H1 (cell line): ENCODE data around the gene KRT80. TPM values are rescaled to one million over a fixed set of nuclear protein-coding genes. Genes with fewer than 3 reads are reported as not detected.

ENCODE experiments used
- CTCF ChIA-PET: fragments of 300-600 bp; sonication (Branson Sonifier 250); formaldehyde crosslinking; loops from one replicate; lab custom pipeline; 2021; ENCODE audit not compliant: partially characterized antibody; lab: Charles Lee
- POLR2A ChIA-PET: fragments of 300-600 bp; sonication (Branson Sonifier 250); formaldehyde crosslinking; loops from one replicate; lab custom pipeline; 2021; ENCODE audit warnings: inconsistent platforms; ENCODE audit not compliant: partially characterized antibody; lab: Charles Lee
- DNase-seq, 2 experiments: peaks; one replicate each; pipeline versions ENCODE4 v3.0.0 to v3.0.0-alpha.2; 2010 to 2022; ENCODE audit warnings: low spot score in 2 of 2, low read depth in 1 of 2, mixed read lengths in 1 of 2
- FAIRE-seq: peaks from 2 replicates; lab custom pipeline; 2011; peaks lifted over from hg19 to GRCh38; lab: Jason Lieb, UNC
- H2AFZ ChIP-seq: 2 replicates; pipeline ENCODE4 v1.8.1; 2012; ENCODE audit warnings: low read length, inconsistent platforms
- H2AK5ac ChIP-seq: 2 replicates; pipeline ENCODE4 v1.6.1; 2013; ENCODE audit warnings: low read depth, low read length
- H2BK120ac ChIP-seq: replicated peaks from 2 replicates; pipeline ENCODE3; 2013; ENCODE audit warnings: low read depth, low read length, inconsistent platforms
- H2BK12ac ChIP-seq: 2 replicates; pipeline ENCODE4 v1.6.1; 2013; ENCODE audit warnings: low read depth, low read length
- H2BK15ac ChIP-seq: 2 replicates; pipeline ENCODE4 v1.6.1; 2013; ENCODE audit warnings: low read length
- H2BK20ac ChIP-seq: 2 replicates; pipeline ENCODE4 v1.6.1; 2013; ENCODE audit warnings: low read length
- H2BK5ac ChIP-seq: 2 replicates; pipeline ENCODE4 v1.6.1; 2013; ENCODE audit warnings: low read depth, low read length
- H3K14ac ChIP-seq: 2 replicates; pipeline ENCODE4 v1.6.1; 2013; ENCODE audit warnings: inconsistent platforms; ENCODE audit not compliant: insufficient read length
- H3K18ac ChIP-seq: 2 replicates; pipeline ENCODE4 v1.6.1; 2013; ENCODE audit warnings: low read length; ENCODE audit errors: extremely low read depth
- H3K23ac ChIP-seq: 2 replicates; pipeline ENCODE4 v1.6.1; 2013; ENCODE audit warnings: inconsistent platforms; ENCODE audit not compliant: insufficient read length
- H3K23me2 ChIP-seq: 2 replicates; pipeline ENCODE4 v1.6.1; 2013; ENCODE audit warnings: low read depth, low read length
- H3K27ac ChIP-seq: 2 replicates; pipeline ENCODE4 v1.6.1; 2011; ENCODE audit warnings: low read depth, low read length, inconsistent platforms
- H3K27me3 ChIP-seq, 4 experiments: replicated peaks in 1 of 4; 1 replicate in 1 of 4; 2 replicates in 3 of 4; pipeline versions ENCODE4 v1.6.1 to v1.8.1; 2011 to 2013; ENCODE audit warnings: low read length in 3 of 4, mild to moderate bottlenecking in 3 of 4, inconsistent platforms in 2 of 4, mixed read lengths in 2 of 4, moderate library complexity in 1 of 4; ENCODE audit not compliant: control insufficient read depth in 3 of 4, insufficient read depth in 3 of 4; ENCODE audit errors: extremely low read depth in 1 of 4
- H3K36me3 ChIP-seq, 4 experiments: 2 replicates each; pipeline versions ENCODE4 v1.6.1 to v1.8.1; 2011 to 2013; ENCODE audit warnings: mild to moderate bottlenecking in 4 of 4, low read length in 3 of 4, moderate library complexity in 2 of 4, control low read depth in 1 of 4, inconsistent platforms in 1 of 4; ENCODE audit not compliant: insufficient read depth in 4 of 4, control insufficient read depth in 2 of 4
- H3K4ac ChIP-seq: replicated peaks from 2 replicates; pipeline ENCODE3; 2013; ENCODE audit warnings: low read length, low read depth, mixed read lengths, inconsistent platforms; ENCODE audit not compliant: insufficient read length
- H3K4me1 ChIP-seq, 4 experiments: replicated peaks in 1 of 4; 1 replicate in 1 of 4; 2 replicates in 3 of 4; pipeline versions ENCODE4 v1.6.1 to v1.8.1; 2011 to 2013; ENCODE audit warnings: low read length in 3 of 4, inconsistent platforms in 2 of 4, mixed read lengths in 1 of 4; ENCODE audit not compliant: insufficient read depth in 4 of 4, control insufficient read depth in 3 of 4
- H3K4me2 ChIP-seq, 2 experiments: 2 replicates each; pipeline versions ENCODE4 v1.6.1 to v1.8.1; 2011 to 2013; ENCODE audit warnings: low read depth in 2 of 2, low read length in 2 of 2, control low read depth in 1 of 2, inconsistent platforms in 1 of 2, mild to moderate bottlenecking in 1 of 2; ENCODE audit not compliant: insufficient read depth in 1 of 2
- H3K4me3 ChIP-seq, 4 experiments: fragments of 200-600, 300-600 bp in 1 of 4; sonication (generic), shearing (Covaris generic), sonication (Bioruptor Twin) in 1 of 4; 2 replicates each; pipeline versions ENCODE4 v1.5.1 to v1.8.1; 2011 to 2016; ENCODE audit warnings: low read length in 4 of 4, low read depth in 3 of 4, control low read depth in 2 of 4, inconsistent platforms in 2 of 4, mild to moderate bottlenecking in 2 of 4, mixed read lengths in 1 of 4, moderate library complexity in 1 of 4; ENCODE audit not compliant: insufficient read depth in 2 of 4; ENCODE audit errors: extremely low read depth in 1 of 4
- H3K56ac ChIP-seq: replicated peaks from 2 replicates; pipeline ENCODE3; 2013; ENCODE audit warnings: low read depth, mild to moderate bottlenecking, mixed read lengths, low read length, inconsistent platforms; ENCODE audit not compliant: insufficient read length
- H3K79me1 ChIP-seq: 2 replicates; pipeline ENCODE4 v1.6.1; 2013; ENCODE audit warnings: low read depth, low read length, control low read depth
- H3K79me2 ChIP-seq, 2 experiments: 2 replicates each; pipeline versions ENCODE4 v1.6.1 to v1.8.1; 2012 to 2013; ENCODE audit warnings: low read length in 2 of 2, mild to moderate bottlenecking in 2 of 2, inconsistent platforms in 1 of 2; ENCODE audit not compliant: insufficient read depth in 2 of 2, control insufficient read depth in 1 of 2
- H3K9ac ChIP-seq, 4 experiments: replicated peaks in 1 of 4; 1 replicate in 1 of 4; 2 replicates in 3 of 4; pipeline versions ENCODE4 v1.6.1 to v1.8.1; 2011 to 2013; ENCODE audit warnings: low read depth in 3 of 4, low read length in 3 of 4, control low read depth in 2 of 4, mild to moderate bottlenecking in 2 of 4, moderate library complexity in 2 of 4, inconsistent platforms in 1 of 4; ENCODE audit errors: extremely low read depth in 1 of 4
- H3K9me3 ChIP-seq, 2 experiments: 2 replicates each; pipeline versions ENCODE4 v1.6.1 to v1.8.1; 2012 to 2013; ENCODE audit warnings: mild to moderate bottlenecking in 2 of 2, moderate library complexity in 2 of 2, control low read depth in 1 of 2, inconsistent platforms in 1 of 2, low read depth in 1 of 2, low read length in 1 of 2, mixed read lengths in 1 of 2; ENCODE audit not compliant: insufficient read depth in 2 of 2
- H4K20me1 ChIP-seq, 2 experiments: replicated peaks in 1 of 2; 2 replicates each; pipeline versions ENCODE3 to v1.8.1; 2011 to 2013; ENCODE audit warnings: inconsistent platforms in 2 of 2, low read length in 2 of 2, mild to moderate bottlenecking in 1 of 2; ENCODE audit not compliant: insufficient read depth in 2 of 2, control insufficient read depth in 1 of 2
- H4K5ac ChIP-seq: 2 replicates; pipeline ENCODE4 v1.6.1; 2013; ENCODE audit warnings: low read length, low read depth, mixed read lengths, inconsistent platforms; ENCODE audit not compliant: insufficient read length
- H4K8ac ChIP-seq: 2 replicates; pipeline ENCODE4 v1.8.0; 2013; ENCODE audit warnings: mild to moderate bottlenecking, moderate library complexity, low read length, inconsistent platforms; ENCODE audit not compliant: insufficient read depth; ENCODE audit errors: extremely low read depth
- H4K91ac ChIP-seq: replicated peaks from 2 replicates; pipeline ENCODE3; 2013; ENCODE audit warnings: low read length, mixed read lengths, inconsistent platforms; ENCODE audit not compliant: insufficient read length
- KDM5A ChIP-seq: fragments of 200-600 bp; IDR thresholded peaks from 2 replicates; pipeline ENCODE4 v1.7.1; 2012; ENCODE audit warnings: mild to moderate bottlenecking, low read length, inconsistent platforms, mixed read lengths
- POLR2A ChIP-seq, 2 experiments: IDR thresholded peaks; 1 replicate in 1 of 2; 2 replicates in 1 of 2; pipeline ENCODE4 v1.6.1; 2011; ENCODE audit warnings: low read depth in 2 of 2, low read length in 2 of 2, mild to moderate bottlenecking in 2 of 2; ENCODE audit errors: control extremely low read depth in 1 of 2
- WGBS, 2 experiments: shearing (Covaris generic) in 1 of 2; methylation state at CpG; one replicate each; pipeline versions ENCODE4 v1.1.6 to v1.1.7; 2013 to 2015; ENCODE audit warnings: low lambda C conversion rate in 2 of 2, mixed read lengths in 2 of 2, inconsistent platforms in 1 of 2, low coverage in 1 of 2, missing lambda C conversion rate in 1 of 2; ENCODE audit not compliant: insufficient replicate concordance in 2 of 2, insufficient coverage in 1 of 2, insufficient read length in 1 of 2; ENCODE audit errors: extremely low coverage in 1 of 2, missing lambda C conversion rate in 1 of 2; 5-methylcytosine and 5-hydroxymethylcytosine counted together
- polyA plus RNA-seq, 7 experiments: library from polyadenylated mRNA; depleted of rRNA in 3 of 7; stranded (reverse) in 5 of 7; unstranded in 2 of 7; fragments of >200 nt in 5 of 7; fragments of 200-250 nt in 2 of 7; gene quantifications; 1 replicate in 5 of 7; 2 replicates in 1 of 7; 4 replicates in 1 of 7; pipeline versions ENCODE4 v1.2.1 to v1.2.3, GENCODE V29; 2011 to 2013; ENCODE audit warnings: missing spikeins in 2 of 7, mixed read lengths in 2 of 7
- total RNA-seq: library from RNA; stranded (reverse); fragmentation: NEBNext Ultra II Directional; extraction: Animal tissue kit (Norgen Biotek cat#: 25700); gene quantifications from 2 replicates; pipeline ENCODE4 v1.2.1, GENCODE V29; 2021

Gene KRT80
- total and polyA plus RNA-seq, 2 of the 8 experiments (the other 6 are each of a cell fraction or from before 2014, with no cell fraction given) = 0.05 TPM; not detected in 1

DNA sequence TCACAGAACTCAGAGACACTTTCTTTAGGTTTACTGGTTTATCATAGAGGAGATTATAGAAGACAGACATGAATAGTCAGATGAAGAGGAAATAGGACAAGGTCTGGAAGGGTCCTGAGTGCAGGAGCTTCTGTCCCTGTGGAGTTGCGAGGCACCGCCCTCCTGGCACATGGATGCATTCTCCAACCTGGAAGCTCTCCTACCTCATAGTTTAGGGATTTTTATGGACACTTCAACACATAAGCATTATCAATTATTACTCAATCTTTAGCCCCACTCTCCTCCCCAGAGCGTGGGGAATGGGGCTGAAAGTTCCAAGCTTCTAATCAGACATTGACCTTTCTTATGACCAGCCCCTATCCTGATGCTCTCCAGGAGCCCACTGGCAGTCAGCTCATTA, 28.7 kb upstream of the KRT80 start:
- Histone ChIP-seq H3K79me1 (no peaks in the 10 kb centered on the region), H2BK12ac (no peak overlapping the region), H3K9ac (no peak overlapping the region), H2BK120ac (no peak overlapping the region), H3K9me3 (no peaks in the 10 kb centered on the region), H3K79me2 (no peaks in the 10 kb centered on the region), H3K18ac (no peak overlapping the region), H3K14ac (no peak overlapping the region), H3K4me2 (no peak overlapping the region), H2BK20ac (no peak overlapping the region), H3K36me3 (no peaks in the 10 kb centered on the region; a peak in 1 of 8 replicates), H3K4me3 (no peak overlapping the region), H4K8ac (no peak overlapping the region), H2BK5ac (no peak overlapping the region), H3K56ac (no peak overlapping the region), H3K27me3 (no peaks in the 10 kb centered on the region; a peak in 2 of 7 replicates), H4K20me1 (peaks cover 0 to 1% of the 10 kb centered on the region in 2 experiments), H3K23me2 (no peaks in the 10 kb centered on the region), H4K91ac (no peak overlapping the region), H3K23ac (no peak overlapping the region), H3K27ac (no peak overlapping the region), H4K5ac (no peak overlapping the region), H2AFZ (no peak overlapping the region), H3K4me1 (peaks cover 0 to 2% (median under 1%) of the 10 kb centered on the region in 4 experiments; a peak in 2 of 7 replicates), H2AK5ac (no peak overlapping the region), H3K4ac (no peak overlapping the region), H2BK15ac (no peak overlapping the region)
- FAIRE-seq (no peak), DNase-seq (no peak)
- ChIA-PET POLR2A (interaction anchor here (0.9 to 1.7 kb wide), 2 partner anchors 17 to 91 kb away, joined by 3 to 4 read pairs; no protein-coding TSS in a partner anchor), CTCF (interaction anchor here (0.7 to 6.9 kb wide), 23 partner anchors 10 to 210 kb away, joined by 3 to 82 read pairs (median 11); partner anchors contain the start of genes ATG101, KRT7, KRT83 and KRT86)
- 93% methylated on average over 3 of the region's 3 CpGs; no CpG with 5 or more reads in 1 of the 2 experiments for WGBS, 2 experiments
- TF ChIP-seq POLR2A (IDR thresholded peaks at IDR 0.05; ENCODE audit: control extremely low read depth in 1 of 2, low read depth in 2 of 2, low read length in 2 of 2) (no peak), KDM5A (no peak)
